Measurements from ENCODE around the gene PAX9. TPM values are rescaled to one million over a fixed set of nuclear protein-coding genes. Genes with fewer than 3 reads are reported as not detected.
A peak's percentile ranks its signal among the peaks of the same experiment; 100 is the strongest.

PAX9 gene
- total RNA-seq, 3 donors from 2014 or later = 0.64 to 4.9 (median 1.3) TPM

- no peak overlapping the region for H3K27ac ChIP-seq
- peaks cover 7 to 72% of the 10 kb centered on the region in 2 donors for H3K27me3 ChIP-seq
- DNase-seq (ENCODE audit: low spot score in 2 of 2) = no peak
- H3K9me3 ChIP-seq = no peaks in the 10 kb centered on the region
- intact Hi-C loops (cut with DNase I; ENCODE audit: low total_unique reads) = no loop called here
- peaks cover 0 to 6% of the 10 kb centered on the region in 2 donors for H3K4me1 ChIP-seq
- H3K4me3 ChIP-seq = peak overlapping the region; percentile 29 to 64 (median 45)
- no peaks in the 10 kb centered on the region for H3K36me3 ChIP-seq
- no peak for TF ChIP-seq POLR2A (IDR thresholded peaks at IDR 0.05)
- no peak for TF ChIP-seq POLR2AphosphoS5 (IDR thresholded peaks at IDR 0.05)
- TF ChIP-seq, protein P1, sequence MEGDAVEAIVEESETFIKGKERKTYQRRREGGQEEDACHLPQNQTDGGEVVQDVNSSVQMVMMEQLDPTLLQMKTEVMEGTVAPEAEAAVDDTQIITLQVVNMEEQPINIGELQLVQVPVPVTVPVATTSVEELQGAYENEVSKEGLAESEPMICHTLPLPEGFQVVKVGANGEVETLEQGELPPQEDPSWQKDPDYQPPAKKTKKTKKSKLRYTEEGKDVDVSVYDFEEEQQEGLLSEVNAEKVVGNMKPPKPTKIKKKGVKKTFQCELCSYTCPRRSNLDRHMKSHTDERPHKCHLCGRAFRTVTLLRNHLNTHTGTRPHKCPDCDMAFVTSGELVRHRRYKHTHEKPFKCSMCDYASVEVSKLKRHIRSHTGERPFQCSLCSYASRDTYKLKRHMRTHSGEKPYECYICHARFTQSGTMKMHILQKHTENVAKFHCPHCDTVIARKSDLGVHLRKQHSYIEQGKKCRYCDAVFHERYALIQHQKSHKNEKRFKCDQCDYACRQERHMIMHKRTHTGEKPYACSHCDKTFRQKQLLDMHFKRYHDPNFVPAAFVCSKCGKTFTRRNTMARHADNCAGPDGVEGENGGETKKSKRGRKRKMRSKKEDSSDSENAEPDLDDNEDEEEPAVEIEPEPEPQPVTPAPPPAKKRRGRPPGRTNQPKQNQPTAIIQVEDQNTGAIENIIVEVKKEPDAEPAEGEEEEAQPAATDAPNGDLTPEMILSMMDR (IDR thresholded peaks at IDR 0.05) = no peak
These were observed 14.8 kb upstream of the PAX9 start for GRCh38 chr14:36646664-36647416.

- Histone ChIP-seq H3K4me3 (peak overlapping the region; percentile 29 to 64 (median 45)), H3K9me3 (no peaks in the 10 kb centered on the region), H3K36me3 (no peaks in the 10 kb centered on the region), H3K4me1 (peaks cover 0 to 6% of the 10 kb centered on the region in 2 donors), H3K27ac (no peak overlapping the region), H3K27me3 (peaks cover 7 to 77% of the 10 kb centered on the region in 2 donors)
- TF ChIP-seq, protein P1 (IDR thresholded peaks at IDR 0.05) = no peak
- TF ChIP-seq POLR2AphosphoS5 (IDR thresholded peaks at IDR 0.05) = no peak
- TF ChIP-seq POLR2A (IDR thresholded peaks at IDR 0.05) = no peak
- intact Hi-C loops (cut with DNase I; ENCODE audit: low total_unique reads) = no loop called here
- no peak for DNase-seq (ENCODE audit: low spot score in 2 of 2)
These were observed 14.2 kb upstream of the PAX9 start for GRCh38 chr14:36647417-36647823.

DNA sequence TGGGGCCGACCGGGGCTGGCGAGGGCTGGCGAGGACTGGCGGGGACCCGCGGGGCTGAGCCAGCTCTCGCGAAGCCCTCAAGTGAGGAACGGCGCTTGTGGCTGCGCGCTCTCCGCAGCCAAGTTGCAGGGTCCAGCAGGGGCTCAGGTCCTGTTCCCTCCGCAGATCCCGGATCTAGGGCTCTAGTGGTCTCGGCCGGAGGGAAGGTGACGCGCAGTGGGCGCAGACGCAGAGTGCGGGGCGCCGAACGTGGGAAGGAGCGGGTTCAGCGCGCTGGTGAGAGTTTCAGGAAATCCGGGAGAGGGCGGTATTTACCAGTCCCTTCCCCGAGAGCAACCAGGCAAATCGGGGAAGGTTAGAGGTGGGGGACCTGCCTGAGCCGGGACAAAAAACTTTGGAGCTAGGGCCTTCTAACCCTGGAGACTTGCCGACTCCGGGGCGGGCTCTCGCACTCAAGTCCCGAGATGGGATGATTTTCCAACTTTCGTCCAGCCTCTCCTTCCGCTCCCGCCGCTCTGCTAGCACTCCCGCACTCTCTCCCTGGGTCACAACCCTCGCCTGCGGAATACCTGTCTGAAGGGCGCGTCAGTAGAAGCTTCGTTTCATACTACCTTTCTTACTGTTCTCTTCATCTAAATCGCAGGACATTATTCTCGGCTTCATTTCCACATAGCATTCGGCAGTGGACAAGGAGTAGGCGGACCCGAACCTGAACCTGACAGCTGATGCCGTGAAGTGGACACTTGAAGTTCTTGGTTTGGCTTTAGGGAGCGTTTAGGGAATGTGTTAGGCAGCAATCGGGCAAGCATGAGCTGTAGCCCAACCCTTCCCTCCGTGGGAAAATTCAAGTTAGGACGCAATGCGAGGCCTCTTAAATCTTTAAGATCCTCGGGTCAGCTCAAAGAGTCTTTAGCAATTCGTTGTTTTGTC lies 13.6 kb upstream of the PAX9 start:
- TF ChIP-seq POLR2AphosphoS5 (IDR thresholded peaks at IDR 0.05) (no peak), POLR2A (IDR thresholded peaks at IDR 0.05) (no peak)
- TF ChIP-seq, protein P1 (IDR thresholded peaks at IDR 0.05) = peak in 2 of 3 donors; percentile 27 to 43
- intact Hi-C loops (cut with DNase I; ENCODE audit: low total_unique reads) = no loop called here
- H3K36me3 ChIP-seq = no peaks in the 10 kb centered on the region
- H3K4me3 ChIP-seq = peak overlapping the region; percentile 29 to 64 (median 45)
- no peak overlapping the region for H3K27ac ChIP-seq
- H3K9me3 ChIP-seq = no peaks in the 10 kb centered on the region
- H3K4me1 ChIP-seq = peaks cover 0 to 6% of the 10 kb centered on the region in 2 donors
- H3K27me3 ChIP-seq = peaks cover 7 to 77% of the 10 kb centered on the region in 2 donors
- no peak for DNase-seq (ENCODE audit: low spot score in 2 of 2)

- no peak for DNase-seq (ENCODE audit: low spot score in 2 of 2)
- intact Hi-C loops (cut with DNase I; ENCODE audit: low total_unique reads) = no loop called here
- Histone ChIP-seq H3K27ac (no peak overlapping the region), H3K4me1 (peaks cover 0 to 6% of the 10 kb centered on the region in 2 donors), H3K4me3 (no peak overlapping the region), H3K36me3 (no peaks in the 10 kb centered on the region), H3K9me3 (no peaks in the 10 kb centered on the region), H3K27me3 (peaks cover 10 to 94% of the 10 kb centered on the region in 2 donors)
- TF ChIP-seq, protein P1 (IDR thresholded peaks at IDR 0.05) = no peak
- TF ChIP-seq POLR2AphosphoS5 (IDR thresholded peaks at IDR 0.05) = no peak
- no peak for TF ChIP-seq POLR2A (IDR thresholded peaks at IDR 0.05)
These were observed 11.6 kb upstream of the PAX9 start for GRCh38 chr14:36649872-36650650.

All from breast epithelium (tissue), 4 donors.